NCI-H524 treated with DMSO at 0.1 percent for 48 hours (cell line): ENCODE measurements around the gene CARD16.
"Not testable (repeated sequence)": the region's sequence is repeated elsewhere in the genome, so short reads cannot be mapped to it uniquely, and the experiment has no call there.

Source experiments
- DNase-seq: peaks from one replicate; lab custom pipeline; 2025; lab: John Stamatoyannopoulos, UW

Gene CARD16

DNA sequence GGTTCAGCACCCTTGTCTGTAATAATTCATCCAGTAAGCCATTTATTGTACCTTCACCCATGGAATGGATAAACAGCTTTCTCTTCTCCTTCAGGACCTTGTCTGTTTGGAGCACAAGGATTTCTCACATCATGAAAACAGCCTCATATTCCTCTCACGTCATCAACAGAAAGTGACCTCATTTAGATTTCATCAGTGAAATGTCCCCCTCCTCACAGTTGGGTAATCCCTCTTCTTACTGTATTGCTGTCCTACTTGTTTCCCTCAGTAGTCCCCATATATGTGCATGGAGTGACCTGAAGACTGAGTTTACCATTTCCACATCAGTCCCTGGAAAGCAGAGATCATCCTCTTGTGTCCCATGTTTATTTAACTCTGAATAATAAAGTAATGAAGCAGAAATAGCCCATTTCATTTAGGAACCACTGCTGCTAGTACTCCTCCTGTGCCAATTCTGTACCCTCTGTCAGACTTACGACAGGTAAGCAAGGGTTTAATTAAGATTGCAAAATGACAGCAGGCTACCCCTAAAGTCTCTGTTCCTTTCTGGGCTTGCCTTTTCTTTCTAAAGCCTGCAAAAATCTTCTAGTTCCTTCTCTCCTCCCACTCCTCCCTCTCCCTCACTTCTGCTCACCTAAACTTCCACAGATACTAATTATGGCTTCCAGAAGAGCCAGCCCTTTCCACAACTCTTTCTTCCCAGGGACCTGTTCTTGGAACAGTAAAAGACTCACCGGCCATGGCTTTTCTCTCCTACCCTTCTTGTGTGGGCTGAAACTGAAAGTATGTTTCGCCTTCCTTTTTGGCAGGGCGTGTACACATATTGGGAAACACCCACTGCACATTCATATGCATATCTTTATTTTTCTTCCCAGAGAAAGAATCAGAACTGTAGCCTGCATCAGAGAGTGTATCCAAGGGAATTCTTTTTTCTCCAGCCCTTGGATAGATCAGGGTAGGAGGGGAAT lies at the start of gene CARD16:
Gene CARD16, minus strand, starts transcription at position 779 of the 968 bp plus-strand sequence. Its CDS starts 38 bp downstream, at position 741.
- not testable (repeated sequence) for DNase-seq

DNA sequence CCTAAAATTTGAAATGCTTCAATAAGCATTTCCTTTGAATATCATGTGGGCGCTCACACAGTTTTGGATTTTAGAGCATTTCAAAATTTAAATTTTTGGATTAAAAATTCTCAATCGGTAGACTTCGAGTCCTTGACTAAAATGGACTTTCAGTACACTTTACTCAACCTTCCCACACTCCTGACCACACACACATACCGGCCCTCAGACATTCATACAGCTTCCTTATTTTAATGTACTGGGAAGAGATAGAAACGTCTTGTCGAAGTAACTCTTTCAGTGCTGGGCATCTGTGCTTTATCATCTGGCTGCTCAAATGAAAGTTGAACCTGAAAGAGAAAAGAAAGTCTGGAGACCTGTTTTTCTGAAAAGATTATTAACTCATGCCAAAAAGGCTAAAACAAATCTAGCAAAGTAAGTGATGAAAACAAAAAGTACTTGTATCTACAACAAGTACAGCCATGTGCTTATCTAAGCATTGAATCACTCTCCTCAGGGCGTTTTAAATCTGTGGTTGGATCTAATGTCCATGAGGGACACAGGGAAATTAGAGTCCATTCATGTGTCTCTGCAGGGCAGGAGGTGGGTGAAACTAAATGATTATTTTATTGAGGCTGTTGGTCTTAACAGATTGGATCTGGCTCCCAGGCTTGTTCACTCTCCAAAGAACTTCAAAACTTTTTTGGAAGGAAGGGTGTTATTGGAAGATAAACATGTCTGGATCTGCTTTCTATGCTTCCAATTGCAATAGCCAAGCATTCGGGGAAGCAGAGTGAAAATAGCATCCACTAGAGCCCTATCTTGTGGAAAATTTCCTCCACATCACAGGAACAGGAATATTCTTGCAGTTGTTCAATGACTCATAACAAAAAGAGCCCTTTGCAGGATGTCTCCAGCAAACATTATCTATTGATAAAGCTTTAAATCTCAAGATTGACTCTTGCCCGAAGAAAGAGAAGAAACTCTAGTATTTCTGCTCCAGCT lies 47.4 kb upstream of the CARD16 start:
- no peak for DNase-seq

DNA sequence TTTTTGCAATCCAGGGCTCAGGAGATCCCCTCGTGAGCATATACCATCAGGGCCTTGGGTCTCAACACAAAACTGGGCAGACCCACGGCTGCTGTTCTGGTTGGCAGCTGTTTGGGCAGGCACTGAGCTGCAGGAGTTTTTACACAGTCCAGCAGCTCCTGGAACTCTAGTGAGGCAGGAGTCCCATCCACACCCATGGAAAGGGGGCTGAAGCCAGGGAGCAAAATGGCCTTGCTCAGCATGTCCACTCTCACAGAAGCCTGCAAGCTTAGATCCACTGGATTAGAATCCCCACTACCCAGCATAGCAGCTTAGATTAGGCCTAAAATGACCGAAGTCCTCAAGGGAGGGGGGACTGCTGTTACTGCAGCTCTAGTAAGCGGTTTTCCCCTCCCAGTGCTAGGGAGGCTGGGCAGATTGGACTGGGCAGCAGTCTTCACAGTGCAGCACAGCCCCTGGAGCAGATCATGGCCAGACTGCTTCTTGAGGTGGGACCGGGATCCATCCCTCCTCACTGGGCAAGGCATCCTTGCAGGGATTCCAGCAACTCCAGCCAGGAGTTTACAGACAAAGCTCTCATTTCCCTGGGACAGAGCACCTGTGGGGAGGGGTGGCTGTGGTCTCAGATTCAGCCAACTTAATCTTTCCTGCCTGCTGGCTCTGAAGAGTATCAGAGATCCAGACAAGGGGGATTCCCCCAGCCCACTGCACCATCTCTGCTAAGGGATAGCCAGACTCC lies 36.4 kb upstream of the CARD16 start:
- no peak for DNase-seq

- not testable (repeated sequence) for DNase-seq
Observed at GRCh38 chr11:105080171-105080906, 35.2 kb upstream of the CARD16 start.

DNA sequence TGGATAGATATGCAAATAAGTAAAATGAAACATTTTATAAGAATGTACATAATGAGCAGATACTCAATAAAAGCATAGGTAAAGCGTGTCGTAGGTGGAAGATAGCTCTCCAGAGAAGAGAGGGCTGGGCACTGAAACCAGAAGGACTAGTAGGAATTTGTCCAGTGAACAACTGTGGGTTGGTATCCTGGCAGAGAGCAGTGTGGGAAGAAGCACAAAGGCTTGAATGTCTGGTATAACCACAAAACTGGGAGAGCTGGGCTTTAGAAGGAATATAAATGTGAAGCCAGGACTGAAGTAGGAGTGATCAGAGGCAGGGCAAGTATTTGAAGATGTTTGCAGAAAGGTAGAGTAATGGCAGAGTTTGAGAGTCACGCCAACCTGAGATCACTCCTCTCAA lies 33.1 kb upstream of the CARD16 start:
- no peak for DNase-seq

GRCh38 chr11:105077141-105077790 lies 32.1 kb upstream of the CARD16 start:
- DNase-seq, result not testable (repeated sequence)

GRCh38 chr11:105074166-105074530 lies 29.0 kb upstream of the CARD16 start:
- no peak for DNase-seq

GRCh38 chr11:105073456-105074165 lies 28.5 kb upstream of the CARD16 start:
- DNase-seq, result no peak

DNA sequence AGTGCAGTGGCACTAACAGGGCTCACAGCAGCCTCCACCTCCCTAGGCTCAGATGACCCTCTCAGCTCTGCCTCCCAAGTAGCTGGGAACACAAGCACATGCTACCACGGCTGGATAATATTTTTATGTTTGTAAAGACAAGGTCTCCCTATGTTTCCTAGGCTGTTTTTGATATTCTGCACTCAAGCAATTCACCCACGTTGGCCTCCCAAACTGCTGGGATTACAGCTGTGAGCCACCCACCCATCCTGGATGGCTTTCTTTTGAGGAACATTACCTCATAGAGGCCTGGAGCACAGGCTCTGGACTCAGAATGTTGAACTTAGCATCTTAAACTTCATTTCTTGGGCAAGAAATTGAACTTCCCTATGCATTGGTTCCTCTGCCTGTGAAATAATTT lies 26.9 kb upstream of the CARD16 start:
- not testable (repeated sequence) for DNase-seq

GRCh38 chr11:105071089-105071732 lies 26.1 kb upstream of the CARD16 start:
- DNase-seq, result no peak

GRCh38 chr11:105070306-105070705 lies 25.2 kb upstream of the CARD16 start:
- DNase-seq, result no peak

- DNase-seq, result not testable (repeated sequence)
Observed at GRCh38 chr11:105069749-105070148, 24.6 kb upstream of the CARD16 start.

DNA sequence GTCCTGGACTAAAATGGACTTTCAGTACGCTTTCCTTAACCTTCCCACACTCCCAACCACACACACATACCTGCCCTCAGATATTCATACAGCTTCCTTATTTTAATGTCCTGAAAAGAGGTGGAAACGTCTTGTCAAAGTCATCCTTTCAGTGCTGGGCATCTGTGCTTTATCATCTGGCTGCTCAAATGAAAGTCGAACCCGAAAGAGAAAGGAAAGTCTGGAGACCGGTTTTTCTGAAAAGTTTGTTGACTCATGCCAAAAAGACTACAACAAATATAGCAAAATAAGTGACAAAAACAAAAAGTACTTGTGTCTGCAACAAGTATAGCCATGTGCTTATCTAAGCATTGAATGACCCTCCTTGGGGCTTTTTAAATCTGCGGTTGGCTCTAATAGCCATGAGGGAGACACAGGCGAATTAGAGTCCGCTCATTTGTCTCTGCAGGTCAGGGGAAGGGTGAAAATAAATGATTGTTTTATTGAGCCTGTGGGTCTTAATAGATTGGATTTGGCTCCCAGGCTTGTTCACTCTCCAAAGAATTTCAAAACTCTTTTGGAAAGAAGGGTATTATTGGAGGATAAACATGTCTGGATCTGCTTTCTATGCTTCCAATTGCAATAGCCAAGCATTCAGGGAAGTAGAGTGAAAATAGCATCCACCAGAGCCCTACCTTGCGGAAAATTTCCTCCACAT lies 18.3 kb upstream of the CARD16 start:
- DNase-seq, result not testable (repeated sequence)

GRCh38 chr11:105057432-105057831 lies 12.3 kb upstream of the CARD16 start:
- no peak for DNase-seq

DNA sequence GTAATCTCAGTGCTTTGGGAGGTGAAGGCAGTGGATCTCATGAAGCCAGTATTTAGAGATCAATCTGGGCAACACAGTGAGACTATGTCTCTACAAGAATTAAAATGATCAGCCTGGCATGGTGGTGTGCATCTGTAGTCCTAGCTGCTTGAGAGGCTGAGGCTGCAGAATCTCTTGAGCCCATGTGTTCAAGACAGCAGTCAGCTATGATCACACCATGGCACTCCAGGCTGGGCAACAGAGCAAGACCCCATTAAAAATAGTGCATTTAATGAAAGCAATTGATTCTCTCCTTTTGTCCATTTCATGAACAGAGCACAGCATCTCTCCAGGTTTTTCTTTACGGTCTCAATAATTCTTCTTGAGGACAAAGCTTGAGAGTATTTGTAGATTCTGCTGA lies 11.3 kb upstream of the CARD16 start:
- DNase-seq, result no peak

- no peak for DNase-seq
Observed at GRCh38 chr11:105054723-105055493, 9.8 kb upstream of the CARD16 start.

- no peak for DNase-seq
Observed at GRCh38 chr11:105052487-105052886, 7.4 kb upstream of the CARD16 start.

DNA sequence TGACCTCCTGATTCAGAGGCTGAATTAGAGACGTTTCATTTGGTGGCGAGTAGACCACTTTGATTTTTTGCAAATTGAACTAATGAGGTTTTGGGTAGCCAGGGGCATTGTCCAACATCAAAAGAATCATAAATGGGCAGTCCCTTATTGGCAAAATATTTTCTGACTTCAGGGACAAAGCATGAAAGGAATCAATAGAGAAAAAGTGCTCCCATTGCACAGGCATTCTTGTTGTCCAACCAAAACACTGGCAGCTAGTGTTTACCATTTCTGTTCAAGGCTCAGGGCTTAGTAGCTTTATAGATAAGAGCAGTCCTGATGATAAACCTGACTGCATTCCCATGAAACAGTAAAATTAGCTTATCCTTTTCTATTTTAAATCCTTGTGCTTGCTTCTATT lies 6.4 kb upstream of the CARD16 start:
- DNase-seq, result no peak
